ENCODE data around the gene PBOV1.

PBOV1 gene

DNA sequence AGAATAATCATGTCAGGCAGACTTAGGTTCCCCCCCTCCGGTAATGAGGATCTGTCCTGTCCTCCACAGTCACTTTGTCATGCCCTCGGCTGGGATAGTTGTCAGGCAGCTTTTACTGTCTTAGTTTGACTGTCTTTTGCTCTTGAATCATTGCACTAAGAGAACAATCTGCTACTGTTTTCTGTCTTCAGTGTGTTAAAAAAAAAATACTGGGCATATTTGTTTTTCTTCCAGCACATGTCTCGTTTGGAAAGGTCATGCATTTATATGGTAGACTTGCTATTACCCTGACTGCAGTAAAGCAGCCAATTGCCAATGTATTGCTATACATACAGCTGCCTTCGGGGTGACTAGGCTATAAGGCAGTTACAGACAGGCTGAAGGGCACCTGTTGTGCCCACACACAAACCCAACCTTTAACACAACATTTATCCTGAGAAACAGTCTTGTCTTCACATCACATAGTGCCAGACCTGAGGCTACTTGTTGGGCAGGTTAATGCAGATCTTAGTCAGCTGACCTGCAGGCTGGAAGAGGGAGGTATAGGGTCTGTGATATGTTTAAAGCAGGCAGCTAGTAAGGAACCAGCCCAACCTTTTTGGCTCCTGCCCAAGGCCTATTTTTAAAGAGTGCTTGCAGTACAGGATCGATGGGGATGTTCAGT, 29.9 kb downstream of the PBOV1 start:
- Histone ChIP-seq H3K4me1 (ENCODE audit: control insufficient read depth, insufficient read depth, low read length, unreplicated experiment) (no peaks in the 10 kb centered on the region), H3K36me3 (ENCODE audit: insufficient read depth, low read length) (no peaks in the 10 kb centered on the region), H3K27me3 (ENCODE audit: insufficient read depth, low read length) (peaks cover 82% of the 10 kb centered on the region), H3K27ac (ENCODE audit: low read depth, low read length) (no peak overlapping the region), H2AFZ (ENCODE audit: low read length, unreplicated experiment) (no peak overlapping the region), H3K4me3 (ENCODE audit: low read depth, low read length) (no peak overlapping the region), H3K79me2 (ENCODE audit: control insufficient read depth, insufficient read depth, low read length, unreplicated experiment) (no peaks in the 10 kb centered on the region)

DNA sequence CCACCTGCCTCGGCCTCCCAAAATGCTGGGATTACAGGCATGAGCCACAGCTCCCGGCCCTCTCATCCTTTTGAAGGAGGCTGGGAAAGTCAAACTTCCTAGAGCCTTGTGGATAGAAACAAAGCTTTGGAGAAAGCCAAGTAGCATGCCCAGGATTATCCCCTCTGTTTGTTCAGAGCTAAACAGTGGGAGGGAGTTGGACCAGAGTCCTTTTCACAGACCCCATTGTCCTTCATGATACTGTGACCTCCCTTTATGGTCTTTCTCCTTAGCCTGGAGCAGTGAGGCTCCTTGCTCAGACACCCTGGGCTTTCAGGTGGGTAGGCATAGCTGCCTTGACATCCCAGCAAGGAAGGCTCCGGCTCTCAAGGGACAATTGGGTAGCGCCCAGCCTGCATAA, 31.1 kb downstream of the PBOV1 start:
- Histone ChIP-seq H3K27me3 (ENCODE audit: insufficient read depth, low read length) (peaks cover 82% of the 10 kb centered on the region), H3K36me3 (ENCODE audit: insufficient read depth, low read length) (no peaks in the 10 kb centered on the region), H3K4me1 (ENCODE audit: control insufficient read depth, insufficient read depth, low read length, unreplicated experiment) (no peaks in the 10 kb centered on the region), H3K79me2 (ENCODE audit: control insufficient read depth, insufficient read depth, low read length, unreplicated experiment) (no peaks in the 10 kb centered on the region), H2AFZ (ENCODE audit: low read length, unreplicated experiment) (no peak overlapping the region), H3K4me3 (ENCODE audit: low read depth, low read length) (no peak overlapping the region), H3K27ac (ENCODE audit: low read depth, low read length) (no peak overlapping the region)

DNA sequence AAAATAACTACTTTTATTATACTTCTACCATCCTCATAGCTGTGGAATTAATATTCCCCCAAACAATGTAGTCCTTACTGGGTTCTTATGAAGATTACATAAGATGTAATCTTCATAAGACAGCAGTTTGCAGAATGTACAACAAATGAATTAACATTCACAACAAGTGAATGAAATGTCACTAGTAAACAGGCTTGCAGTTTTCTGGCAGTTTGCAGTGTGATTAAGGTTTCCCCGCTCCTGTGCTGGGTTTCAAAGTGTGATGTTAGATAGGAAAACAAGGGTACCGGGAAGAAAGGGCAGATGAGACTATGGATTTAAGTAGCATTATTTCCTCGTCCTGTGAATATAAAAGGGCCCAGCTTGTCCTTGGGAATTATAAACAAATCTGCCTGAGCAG, 34.1 kb downstream of the PBOV1 start:
- Histone ChIP-seq H3K27ac (ENCODE audit: low read depth, low read length) (no peak overlapping the region), H3K4me3 (ENCODE audit: low read depth, low read length) (no peak overlapping the region), H3K36me3 (ENCODE audit: insufficient read depth, low read length) (no peaks in the 10 kb centered on the region), H3K27me3 (ENCODE audit: insufficient read depth, low read length) (peaks cover 82% of the 10 kb centered on the region), H3K4me1 (ENCODE audit: control insufficient read depth, insufficient read depth, low read length, unreplicated experiment) (no peaks in the 10 kb centered on the region), H2AFZ (ENCODE audit: low read length, unreplicated experiment) (no peak overlapping the region), H3K79me2 (ENCODE audit: control insufficient read depth, insufficient read depth, low read length, unreplicated experiment) (no peaks in the 10 kb centered on the region)

DNA sequence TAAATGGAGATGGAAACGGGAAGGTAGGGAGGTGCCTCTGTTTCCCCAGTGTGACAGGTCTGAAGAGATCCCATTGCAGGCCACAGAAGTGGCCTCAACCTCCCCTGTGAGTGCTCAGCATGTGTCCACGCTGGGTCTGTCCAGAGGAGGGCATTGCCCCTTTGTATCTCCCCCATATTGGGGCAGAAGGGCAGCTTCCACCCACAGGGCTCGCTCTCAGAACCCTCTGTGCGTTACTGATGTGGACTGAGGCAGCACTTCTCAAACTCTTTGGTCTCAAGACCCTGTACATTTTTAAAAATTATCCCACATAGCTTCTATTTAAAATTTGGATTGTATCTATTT, 34.5 kb downstream of the PBOV1 start:
- Histone ChIP-seq H3K27ac (ENCODE audit: low read depth, low read length) (no peak overlapping the region), H3K79me2 (ENCODE audit: control insufficient read depth, insufficient read depth, low read length, unreplicated experiment) (no peaks in the 10 kb centered on the region), H3K27me3 (ENCODE audit: insufficient read depth, low read length) (peaks cover 81% of the 10 kb centered on the region), H3K36me3 (ENCODE audit: insufficient read depth, low read length) (no peaks in the 10 kb centered on the region), H3K4me3 (ENCODE audit: low read depth, low read length) (no peak overlapping the region), H3K4me1 (ENCODE audit: control insufficient read depth, insufficient read depth, low read length, unreplicated experiment) (no peaks in the 10 kb centered on the region), H2AFZ (ENCODE audit: low read length, unreplicated experiment) (no peak overlapping the region)

DNA sequence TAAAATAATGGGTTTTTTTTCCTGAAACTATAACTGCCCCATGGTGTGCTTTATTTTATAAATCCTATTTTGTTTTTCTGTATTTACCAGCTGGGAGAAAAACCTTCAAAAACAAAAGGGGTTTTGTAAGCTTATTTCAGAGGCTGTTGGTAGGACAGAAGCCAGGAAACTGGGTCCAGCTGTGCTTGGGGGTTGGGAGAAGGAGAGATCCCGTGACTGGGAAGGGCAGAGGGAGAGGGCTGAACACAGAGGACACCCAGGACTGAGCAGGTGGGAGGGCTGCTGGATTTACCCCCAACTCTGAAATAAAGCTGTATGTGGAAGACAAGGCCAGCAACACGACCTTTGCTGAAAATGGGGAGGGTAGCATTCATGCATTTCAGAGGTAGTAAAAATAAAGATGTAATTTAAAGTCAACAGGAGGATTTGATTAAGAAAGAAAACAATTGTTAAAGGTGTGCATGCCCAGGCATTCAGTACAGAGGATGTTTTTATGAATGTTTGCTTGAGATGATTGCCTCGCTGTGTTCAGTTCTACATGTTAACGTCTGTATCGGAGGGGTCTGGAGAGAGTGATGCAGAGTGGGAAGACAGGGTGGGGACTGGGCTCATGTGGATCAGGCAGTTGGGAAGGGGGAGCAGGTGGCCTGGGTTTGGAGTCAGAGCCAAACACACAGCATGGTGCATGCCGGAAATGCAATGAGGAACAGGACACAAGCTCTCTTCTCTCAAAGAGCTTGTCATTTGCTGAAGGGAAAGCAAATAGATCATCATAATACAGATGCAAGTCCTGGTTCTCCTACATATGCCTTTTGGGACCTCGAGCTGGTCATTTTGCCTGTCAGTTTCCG, 35.1 kb downstream of the PBOV1 start:
- Histone ChIP-seq H3K4me1 (ENCODE audit: control insufficient read depth, insufficient read depth, low read length, unreplicated experiment) (no peaks in the 10 kb centered on the region), H3K36me3 (ENCODE audit: insufficient read depth, low read length) (no peaks in the 10 kb centered on the region), H2AFZ (ENCODE audit: low read length, unreplicated experiment) (no peak overlapping the region), H3K4me3 (ENCODE audit: low read depth, low read length) (no peak overlapping the region), H3K79me2 (ENCODE audit: control insufficient read depth, insufficient read depth, low read length, unreplicated experiment) (no peaks in the 10 kb centered on the region), H3K27ac (ENCODE audit: low read depth, low read length) (no peak overlapping the region), H3K27me3 (ENCODE audit: insufficient read depth, low read length) (peaks cover 80% of the 10 kb centered on the region)

DNA sequence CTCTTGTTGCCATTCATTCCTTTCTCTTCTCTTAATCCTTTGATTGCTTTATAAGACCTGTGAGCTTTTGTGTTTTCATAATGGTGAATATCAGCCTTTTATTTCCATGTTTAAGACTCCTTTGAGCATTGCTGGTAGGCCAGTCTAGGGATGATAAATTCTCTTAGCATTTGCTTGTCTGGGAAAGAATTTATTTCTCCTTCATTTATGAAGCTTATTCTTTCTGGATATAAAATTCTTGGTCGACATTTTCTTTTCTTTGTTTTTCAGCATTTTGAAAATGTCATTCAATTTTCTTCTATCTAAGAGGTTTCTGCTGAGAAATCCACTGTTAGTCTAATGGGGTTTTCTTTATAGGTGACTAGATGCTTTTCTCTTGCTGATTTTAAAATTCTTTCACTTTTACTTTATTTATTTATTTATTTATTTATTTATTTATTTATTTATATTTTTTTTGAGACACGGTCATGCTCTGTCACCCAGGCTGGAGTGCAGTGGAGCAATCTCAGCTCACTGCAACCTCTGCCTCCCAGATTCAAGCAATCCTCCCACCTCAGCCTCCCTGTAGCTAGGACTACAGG, 41.5 kb downstream of the PBOV1 start:
- Histone ChIP-seq H3K27ac (ENCODE audit: low read depth, low read length) (no peak overlapping the region), H3K79me2 (ENCODE audit: control insufficient read depth, insufficient read depth, low read length, unreplicated experiment) (no peaks in the 10 kb centered on the region), H3K4me1 (ENCODE audit: control insufficient read depth, insufficient read depth, low read length, unreplicated experiment) (no peaks in the 10 kb centered on the region), H3K27me3 (ENCODE audit: insufficient read depth, low read length) (peaks cover 60% of the 10 kb centered on the region), H2AFZ (ENCODE audit: low read length, unreplicated experiment) (no peak overlapping the region), H3K36me3 (ENCODE audit: insufficient read depth, low read length) (no peaks in the 10 kb centered on the region), H3K4me3 (ENCODE audit: low read depth, low read length) (no peak overlapping the region)

DNA sequence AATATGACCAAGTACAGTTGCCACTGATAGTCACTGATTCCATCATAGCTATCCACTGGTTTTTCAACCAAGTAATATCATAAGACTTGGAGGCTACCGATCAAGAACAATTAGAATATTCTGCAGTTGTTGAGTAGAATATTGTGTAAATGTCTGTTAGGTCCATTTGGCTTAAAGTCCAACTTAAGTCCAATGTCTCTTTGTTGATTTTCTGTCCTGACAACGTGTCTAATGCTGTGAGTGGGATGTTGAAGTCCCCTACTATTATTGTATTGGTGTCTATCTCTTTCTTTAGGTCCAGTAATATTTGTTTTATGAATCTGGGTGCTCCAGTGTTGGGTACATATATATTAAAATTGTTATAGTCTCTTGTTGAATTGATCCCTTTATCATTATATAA, 42.7 kb downstream of the PBOV1 start:
- no peak overlapping the region for H3K27ac ChIP-seq (ENCODE audit: low read depth, low read length)
- H3K27me3 ChIP-seq (ENCODE audit: insufficient read depth, low read length) = peaks cover 55% of the 10 kb centered on the region
- no peak overlapping the region for H3K4me3 ChIP-seq (ENCODE audit: low read depth, low read length)
- no peak overlapping the region for H2AFZ ChIP-seq (ENCODE audit: low read length, unreplicated experiment)
- H3K36me3 ChIP-seq (ENCODE audit: insufficient read depth, low read length) = no peaks in the 10 kb centered on the region
- no peaks in the 10 kb centered on the region for H3K4me1 ChIP-seq (ENCODE audit: control insufficient read depth, insufficient read depth, low read length, unreplicated experiment)
- H3K79me2 ChIP-seq (ENCODE audit: control insufficient read depth, insufficient read depth, low read length, unreplicated experiment) = no peaks in the 10 kb centered on the region

Measured in ACC112 (cell line).